Measurements from ENCODE around the gene SPATA24. TPM values are rescaled to one million over a fixed set of nuclear protein-coding genes. Genes with fewer than 3 reads are reported as not detected.

SPATA24 gene
- total and polyA plus RNA-seq, 2 experiments from 2014 or later, result 12.8 to 45.3 TPM

GRCh38 chr5:139435676-139436075 is 31.8 kb upstream of the SPATA24 start:
- H3K36me3 ChIP-seq, result peaks cover 32% of the 10 kb centered on the region
- H3K27ac ChIP-seq, result no peak overlapping the region
- DNase-seq (ENCODE audit: low read depth in 1 of 2, low spot score in 1 of 2), result no peak
- no peaks in the 10 kb centered on the region for H3K9me3 ChIP-seq (ENCODE audit: low read depth)
- H3K27me3 ChIP-seq, result no peaks in the 10 kb centered on the region
- TF ChIP-seq, protein P1, sequence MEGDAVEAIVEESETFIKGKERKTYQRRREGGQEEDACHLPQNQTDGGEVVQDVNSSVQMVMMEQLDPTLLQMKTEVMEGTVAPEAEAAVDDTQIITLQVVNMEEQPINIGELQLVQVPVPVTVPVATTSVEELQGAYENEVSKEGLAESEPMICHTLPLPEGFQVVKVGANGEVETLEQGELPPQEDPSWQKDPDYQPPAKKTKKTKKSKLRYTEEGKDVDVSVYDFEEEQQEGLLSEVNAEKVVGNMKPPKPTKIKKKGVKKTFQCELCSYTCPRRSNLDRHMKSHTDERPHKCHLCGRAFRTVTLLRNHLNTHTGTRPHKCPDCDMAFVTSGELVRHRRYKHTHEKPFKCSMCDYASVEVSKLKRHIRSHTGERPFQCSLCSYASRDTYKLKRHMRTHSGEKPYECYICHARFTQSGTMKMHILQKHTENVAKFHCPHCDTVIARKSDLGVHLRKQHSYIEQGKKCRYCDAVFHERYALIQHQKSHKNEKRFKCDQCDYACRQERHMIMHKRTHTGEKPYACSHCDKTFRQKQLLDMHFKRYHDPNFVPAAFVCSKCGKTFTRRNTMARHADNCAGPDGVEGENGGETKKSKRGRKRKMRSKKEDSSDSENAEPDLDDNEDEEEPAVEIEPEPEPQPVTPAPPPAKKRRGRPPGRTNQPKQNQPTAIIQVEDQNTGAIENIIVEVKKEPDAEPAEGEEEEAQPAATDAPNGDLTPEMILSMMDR (IDR thresholded peaks at IDR 0.05; ENCODE audit: low read depth, low read length), result no peak
- H3K4me3 ChIP-seq, result no peak overlapping the region
- peaks cover 4% of the 10 kb centered on the region for H3K4me1 ChIP-seq (ENCODE audit: low read depth)

DNA sequence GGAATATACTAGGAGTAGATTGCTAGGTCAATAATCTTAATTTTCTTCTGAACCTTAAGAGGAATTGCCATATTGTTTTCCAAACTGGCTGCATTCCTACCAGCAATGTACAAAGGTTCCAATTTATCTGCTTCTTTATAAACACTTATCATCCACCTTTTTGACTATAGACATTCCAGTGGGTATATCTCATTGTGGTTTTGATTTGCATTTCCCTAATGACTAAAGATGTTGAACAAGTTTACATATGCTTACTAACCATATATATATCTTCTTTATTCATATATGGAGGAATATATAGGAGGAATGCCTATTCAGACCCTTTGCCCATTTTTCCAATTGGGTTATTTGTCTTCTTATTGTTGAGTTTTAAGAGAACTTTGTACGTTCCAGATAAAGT is 27.8 kb upstream of the SPATA24 start:
- H3K27ac ChIP-seq, result no peak overlapping the region
- H3K27me3 ChIP-seq, result no peaks in the 10 kb centered on the region
- TF ChIP-seq, protein P1 (IDR thresholded peaks at IDR 0.05; ENCODE audit: low read depth, low read length), result no peak
- DNase-seq (ENCODE audit: low read depth in 1 of 2, low spot score in 1 of 2), result no peak
- H3K36me3 ChIP-seq, result peaks cover 39% of the 10 kb centered on the region
- no peaks in the 10 kb centered on the region for H3K4me1 ChIP-seq (ENCODE audit: low read depth)
- H3K4me3 ChIP-seq, result no peak overlapping the region
- no peaks in the 10 kb centered on the region for H3K9me3 ChIP-seq (ENCODE audit: low read depth)

DNA sequence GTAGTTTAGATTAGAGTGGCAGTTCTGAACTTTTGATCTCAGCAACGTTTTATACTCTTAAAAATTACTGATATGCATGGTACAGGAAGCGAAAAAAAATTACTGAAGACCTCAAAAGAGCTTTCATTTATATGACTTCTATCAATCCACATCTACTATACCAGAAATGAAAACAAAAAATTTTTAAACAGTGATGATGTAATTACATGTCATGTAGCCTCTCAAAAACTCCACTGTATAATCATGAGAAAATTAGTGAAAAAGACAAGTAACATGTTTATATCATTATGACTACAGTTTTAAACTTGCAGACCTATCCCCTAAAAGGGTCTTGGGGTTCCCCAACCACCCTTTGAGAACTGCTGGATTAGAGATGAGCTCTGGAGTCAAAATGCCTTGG is 26.1 kb upstream of the SPATA24 start:
- H3K27ac ChIP-seq, result no peak overlapping the region
- no peaks in the 10 kb centered on the region for H3K9me3 ChIP-seq (ENCODE audit: low read depth)
- peaks cover 48% of the 10 kb centered on the region for H3K36me3 ChIP-seq
- no peak overlapping the region for H3K4me3 ChIP-seq
- no peak for DNase-seq (ENCODE audit: low read depth in 1 of 2, low spot score in 1 of 2)
- TF ChIP-seq, protein P1 (IDR thresholded peaks at IDR 0.05; ENCODE audit: low read depth, low read length), result no peak
- H3K27me3 ChIP-seq, result no peaks in the 10 kb centered on the region
- no peaks in the 10 kb centered on the region for H3K4me1 ChIP-seq (ENCODE audit: low read depth)

- peak in 1 of 2 donors; percentile 58 for DNase-seq (ENCODE audit: low read depth in 1 of 2, low spot score in 1 of 2)
- TF ChIP-seq, protein P1 (IDR thresholded peaks at IDR 0.05; ENCODE audit: low read depth, low read length), result no peak
- Histone ChIP-seq H3K9me3 (ENCODE audit: low read depth) (no peaks in the 10 kb centered on the region), H3K4me3 (no peak overlapping the region), H3K27me3 (no peaks in the 10 kb centered on the region), H3K4me1 (ENCODE audit: low read depth) (no peaks in the 10 kb centered on the region), H3K27ac (no peak overlapping the region), H3K36me3 (peaks cover 42% of the 10 kb centered on the region)
These were observed 22.5 kb upstream of the SPATA24 start for GRCh38 chr5:139426203-139426885.

- H3K4me3 ChIP-seq, result no peak overlapping the region
- no peaks in the 10 kb centered on the region for H3K27me3 ChIP-seq
- peaks cover under 1% of the 10 kb centered on the region for H3K4me1 ChIP-seq (ENCODE audit: low read depth)
- DNase-seq (ENCODE audit: low read depth in 1 of 2, low spot score in 1 of 2), result no peak
- H3K36me3 ChIP-seq, result peaks cover 35% of the 10 kb centered on the region
- no peak overlapping the region for H3K27ac ChIP-seq
- TF ChIP-seq, protein P1 (IDR thresholded peaks at IDR 0.05; ENCODE audit: low read depth, low read length), result no peak
- no peaks in the 10 kb centered on the region for H3K9me3 ChIP-seq (ENCODE audit: low read depth)
These were observed 21.6 kb upstream of the SPATA24 start for GRCh38 chr5:139425497-139425896.

Measured in cardiac muscle cell (in vitro differentiated cells and primary cell).